GM12878 (cell line): ENCODE results near the gene FLAD1.

Experiments used
- ATF7 ChIP-seq: fragments of 450-650 bp; IDR thresholded peaks from 2 replicates; pipeline ENCODE4 v1.6.1; 2016; ENCODE audit warnings: low read depth, mild to moderate bottlenecking
- E2F4 ChIP-seq: IDR thresholded peaks from 2 replicates; pipeline ENCODE4 v1.6.1; 2012; ENCODE audit warnings: low read depth, low read length, improper control_type of control experiment
- EZH2 ChIP-seq: IDR thresholded peaks from 2 replicates; pipeline ENCODE4 v1.6.1; 2012; ENCODE audit warnings: low read depth, mild to moderate bottlenecking, control low read depth, inconsistent platforms, low read length, borderline replicate concordance; ENCODE audit not compliant: control insufficient read depth
- MEF2A ChIP-seq: IDR thresholded peaks from 2 replicates; pipeline ENCODE4 v1.6.1; 2011; ENCODE audit warnings: low read depth, mild to moderate bottlenecking, low read length, moderate library complexity; ENCODE audit not compliant: insufficient read depth
- MEF2B ChIP-seq: fragments of 450-650 bp; IDR thresholded peaks from 2 replicates; pipeline ENCODE4 v1.6.1; 2018; ENCODE audit warnings: mild to moderate bottlenecking, moderate library complexity; ENCODE audit not compliant: partially characterized antibody, poor library complexity, severe bottlenecking
- POLR2AphosphoS5 ChIP-seq: IDR thresholded peaks from 2 replicates; pipeline ENCODE4 v1.6.1; 2011; ENCODE audit warnings: mild to moderate bottlenecking, low read length, inconsistent platforms
- RBBP5 ChIP-seq: fragments of 200-600 bp; sonication (generic); conservative IDR thresholded peaks from 2 replicates; pipeline ENCODE4 v1.6.1; 2016
- SP1 ChIP-seq: IDR thresholded peaks from one replicate; pipeline ENCODE4 v1.6.1; 2011; ENCODE audit warnings: low read depth, low read length
- TCF12 ChIP-seq: IDR thresholded peaks from 2 replicates; pipeline ENCODE4 v1.6.1; 2011; ENCODE audit warnings: low read depth, mild to moderate bottlenecking, low read length
- ZBTB33 ChIP-seq: fragments of 450-650 bp; IDR thresholded peaks from 2 replicates; pipeline ENCODE4 v1.6.1; 2017; ENCODE audit warnings: mild to moderate bottlenecking

GRCh38 chr1:155011437-155012025 is 28.4 kb downstream of the FLAD1 start:
- no peak for TF ChIP-seq ATF7
- no peak for TF ChIP-seq POLR2AphosphoS5
- TF ChIP-seq RBBP5 = no peak
- no peak for TF ChIP-seq MEF2B
- no peak for TF ChIP-seq EZH2
- TF ChIP-seq MEF2A = no peak
- no peak for TF ChIP-seq E2F4
- TF ChIP-seq ZBTB33 = no peak
- TF ChIP-seq TCF12 = no peak
- no peak for TF ChIP-seq SP1
